HPDE6-E6E7 (cell line): Measurements from ENCODE around the gene KRTAP10-5.
"Not testable (repeated sequence)": the region's sequence is repeated elsewhere in the genome, so short reads cannot be mapped to it uniquely, and the experiment has no call there.

ENCODE experiments used
- DNase-seq: peaks from one replicate; pipeline ENCODE4 v3.0.0; 2011; ENCODE audit warnings: missing footprints; ENCODE audit errors: extremely low spot score

Gene KRTAP10-5

GRCh38 chr21:44571844-44572782 is 8.3 kb downstream of the KRTAP10-5 start:
- DNase-seq = no peak

DNA sequence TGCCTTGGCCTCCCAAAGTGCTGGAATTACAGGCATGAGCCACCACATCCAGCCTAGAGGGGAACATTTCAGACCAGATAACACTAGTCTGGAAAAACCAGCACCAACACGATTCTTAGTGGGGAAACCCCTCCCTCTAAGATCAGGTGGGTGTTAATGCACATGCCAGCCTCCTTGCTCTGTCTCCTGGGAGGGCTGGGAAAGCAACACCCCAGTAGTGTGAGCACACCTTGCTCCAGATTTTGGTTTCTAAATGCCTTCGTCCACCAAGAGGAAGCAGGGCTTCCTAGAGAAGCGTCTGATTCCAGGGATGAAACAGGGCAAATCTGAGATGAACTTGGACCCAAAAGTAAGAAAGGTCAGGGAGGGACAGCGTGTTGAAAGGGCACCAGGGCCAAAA is 9.1 kb downstream of the KRTAP10-5 start:
- DNase-seq = no peak

DNA sequence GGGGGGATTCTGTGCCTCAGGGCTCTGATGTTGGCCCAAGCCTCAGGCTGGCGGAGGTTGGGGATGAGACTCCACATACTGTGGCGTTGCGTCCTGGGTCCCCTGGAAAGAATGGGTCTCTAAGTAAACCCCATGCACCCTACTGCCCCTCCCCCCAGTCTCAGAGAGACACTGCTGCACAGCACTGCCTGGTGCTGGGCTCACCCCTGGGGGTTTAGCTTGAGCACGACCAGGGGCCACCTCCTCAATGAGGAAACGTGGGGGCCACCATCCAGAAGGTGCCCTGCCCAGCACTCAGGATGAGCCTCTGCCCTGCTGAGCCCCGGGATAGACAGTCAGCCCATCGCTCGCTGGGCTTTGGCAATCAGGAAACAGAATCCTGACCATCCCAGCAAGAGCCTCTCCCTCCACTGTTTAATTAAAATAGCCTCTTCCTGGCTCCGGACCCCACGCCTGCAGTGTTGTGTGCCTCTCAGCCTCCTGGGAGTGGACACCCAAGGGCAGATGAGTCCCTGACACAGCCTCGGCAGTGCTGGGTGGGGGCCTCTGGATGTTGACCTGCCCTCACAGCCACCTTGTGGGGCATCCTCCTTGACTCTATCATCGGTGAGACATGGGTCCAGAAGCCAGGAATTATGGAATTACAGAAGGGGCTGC is 10.4 kb downstream of the KRTAP10-5 start:
- no peak for DNase-seq

DNA sequence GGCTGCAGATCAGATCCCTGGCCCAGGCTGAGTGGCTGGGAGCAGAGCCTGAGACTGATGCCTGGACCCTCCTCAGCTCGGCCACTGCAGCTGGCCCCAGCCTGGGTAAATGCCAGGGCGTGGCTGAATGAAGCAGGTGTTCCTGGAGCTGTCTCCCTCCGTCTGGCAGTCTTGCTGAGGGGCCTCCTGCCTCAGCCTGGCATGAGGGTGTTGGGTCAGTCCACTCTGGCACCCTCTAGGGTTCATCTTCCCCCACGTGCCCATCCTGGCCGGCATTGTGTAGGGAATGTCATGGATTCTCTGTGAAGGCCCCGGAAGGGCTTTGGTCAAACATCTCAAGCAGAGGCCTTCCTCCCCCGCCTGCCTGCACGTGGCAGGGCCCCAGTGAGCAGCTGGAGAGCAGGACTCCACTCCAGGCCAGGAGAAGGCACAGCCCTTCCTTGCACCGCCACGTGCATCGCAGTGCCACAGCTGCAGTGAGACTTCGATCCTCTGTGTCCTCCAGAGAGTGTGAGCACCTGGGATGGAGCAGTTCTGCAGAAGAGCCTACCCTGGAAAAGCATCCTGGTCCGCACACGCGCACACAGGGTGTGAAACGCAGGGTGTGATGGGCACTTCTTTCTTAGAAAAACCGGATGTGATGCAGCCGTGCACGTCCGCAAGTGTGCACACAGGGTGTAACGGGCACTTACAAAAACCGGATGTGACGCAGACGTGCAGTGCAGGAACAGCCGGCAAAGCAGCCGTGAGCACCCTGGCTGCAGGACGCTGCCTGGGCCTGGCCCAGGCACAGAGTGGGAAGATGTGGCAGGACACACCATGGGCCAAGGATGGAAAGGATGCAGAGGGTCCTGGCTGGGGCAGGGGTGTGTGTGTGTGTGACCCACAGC is 11.5 kb downstream of the KRTAP10-5 start:
- DNase-seq = no peak

- DNase-seq = no peak
Observed at GRCh38 chr21:44568261-44568660, 12.1 kb downstream of the KRTAP10-5 start.

DNA sequence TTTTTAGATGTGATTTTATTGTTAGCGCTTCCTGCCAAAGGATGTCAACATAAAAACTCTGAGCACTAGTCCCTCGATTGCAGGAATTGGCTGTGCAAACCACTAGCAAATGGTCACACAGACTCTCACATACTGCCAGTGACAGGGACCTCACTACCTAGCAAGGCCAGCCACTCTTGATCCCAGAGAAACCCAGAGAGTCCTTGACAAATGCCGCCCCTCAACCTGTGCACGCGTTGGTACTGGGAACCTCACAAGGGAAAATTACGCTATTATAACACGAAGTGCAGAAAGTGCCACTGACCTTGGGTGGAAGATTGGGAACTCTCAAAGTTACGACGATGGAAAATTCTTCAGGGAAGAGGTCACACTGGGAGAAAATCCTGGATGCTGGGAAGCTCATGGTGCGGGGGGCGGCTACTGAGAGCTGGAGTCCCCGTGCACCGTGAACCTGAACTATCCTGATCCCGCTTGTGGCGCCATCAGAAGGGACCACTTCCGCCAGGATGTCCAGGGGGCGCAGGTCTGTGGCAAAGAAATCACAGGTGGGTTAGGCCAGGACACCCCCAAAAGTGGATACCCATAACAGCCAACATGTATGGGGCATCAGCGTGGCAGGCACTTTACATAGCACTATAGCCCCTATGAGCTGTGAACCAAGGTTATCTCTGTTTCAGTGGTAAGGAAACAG is 12.8 kb downstream of the KRTAP10-5 start:
- DNase-seq = no peak

DNA sequence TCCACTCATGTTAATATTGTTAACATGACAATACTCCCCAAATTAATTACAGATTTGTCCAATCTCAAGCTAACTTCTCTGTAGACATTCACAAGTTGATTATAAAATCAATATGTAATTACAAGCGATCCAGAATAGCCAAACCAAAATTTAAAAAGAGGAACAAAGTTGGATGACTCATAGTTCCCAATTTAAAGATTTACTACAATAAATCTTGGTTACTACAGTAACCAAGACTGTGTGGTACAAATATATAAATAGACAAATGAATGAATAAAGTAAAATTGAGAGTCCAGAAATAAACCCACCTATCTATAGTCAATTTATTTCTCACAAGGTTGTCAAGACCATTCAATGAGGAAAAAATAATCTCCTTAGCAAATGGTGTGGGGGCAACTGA is 14.0 kb downstream of the KRTAP10-5 start:
- no peak for DNase-seq

GRCh38 chr21:44564886-44565598 is 15.4 kb downstream of the KRTAP10-5 start:
- DNase-seq = no peak

DNA sequence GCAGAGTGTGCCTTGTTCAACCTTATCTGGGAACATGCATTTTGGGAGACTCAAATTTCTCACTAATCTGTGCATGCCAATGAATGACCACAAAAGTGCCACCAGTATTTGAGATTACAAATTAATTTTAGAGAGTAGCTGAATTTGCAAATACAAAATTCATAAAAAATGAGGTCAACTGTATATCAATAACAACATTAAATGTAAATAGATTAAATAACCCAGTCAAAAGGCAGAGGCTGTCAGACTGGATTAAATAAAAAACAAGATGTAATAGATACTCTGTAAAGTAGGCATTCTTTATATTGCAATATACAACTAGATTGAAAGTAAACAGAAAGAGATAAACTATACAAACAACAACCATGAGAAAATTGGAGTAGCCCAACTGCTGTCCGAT is 16.3 kb downstream of the KRTAP10-5 start:
- no peak for DNase-seq

GRCh38 chr21:44558695-44559094 is 21.7 kb downstream of the KRTAP10-5 start, which contains the start of gene KRTAP10-3:
TSS of gene KRTAP10-3 (minus strand) at chr21:44558795. CDS start at chr21:44558715, 80 bp downstream.
- DNase-seq = no peak

GRCh38 chr21:44558329-44558675 is 22.1 kb downstream of the KRTAP10-5 start:
- not testable (repeated sequence) for DNase-seq

DNA sequence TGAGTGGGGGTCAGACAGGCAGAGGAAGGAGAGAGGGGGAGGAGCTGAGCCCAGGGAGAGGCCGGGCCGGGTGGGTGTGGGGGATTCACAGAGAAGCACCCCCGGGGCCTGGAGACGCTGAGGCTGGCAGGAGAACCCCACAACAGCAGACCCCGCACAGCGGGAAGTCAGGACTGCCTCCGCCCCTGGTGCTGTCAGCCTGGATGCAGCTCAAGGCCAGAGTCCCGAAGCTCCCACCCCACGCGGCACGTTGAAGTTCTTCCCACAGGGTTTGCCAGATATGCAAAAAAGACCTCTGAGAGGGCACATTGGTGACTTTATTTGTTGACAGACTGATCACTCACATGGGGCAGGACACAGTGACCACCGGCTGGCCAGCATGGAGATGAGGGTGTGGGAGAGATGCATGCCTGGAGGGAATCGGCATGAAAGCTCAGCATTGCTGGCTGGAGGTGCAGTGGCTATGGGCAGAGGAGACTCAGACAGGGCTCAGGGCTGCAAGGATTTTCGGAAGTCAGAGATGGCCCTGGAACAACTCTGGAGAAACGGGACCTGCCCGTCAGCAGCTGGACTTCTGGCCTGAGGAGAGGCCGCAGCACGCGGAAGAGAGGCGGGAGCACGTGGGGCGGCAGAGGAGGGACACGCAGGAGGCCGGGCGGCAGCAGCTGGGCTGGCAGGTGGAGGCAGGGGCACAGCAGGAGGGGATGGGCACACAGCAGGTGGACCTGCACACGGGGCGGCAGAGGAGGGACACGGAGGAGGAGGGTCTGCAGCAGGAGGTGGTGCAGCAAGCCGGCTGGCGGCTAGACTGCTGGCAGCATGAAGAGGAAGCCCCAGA is 22.7 kb downstream of the KRTAP10-5 start:
- no peak for DNase-seq

DNA sequence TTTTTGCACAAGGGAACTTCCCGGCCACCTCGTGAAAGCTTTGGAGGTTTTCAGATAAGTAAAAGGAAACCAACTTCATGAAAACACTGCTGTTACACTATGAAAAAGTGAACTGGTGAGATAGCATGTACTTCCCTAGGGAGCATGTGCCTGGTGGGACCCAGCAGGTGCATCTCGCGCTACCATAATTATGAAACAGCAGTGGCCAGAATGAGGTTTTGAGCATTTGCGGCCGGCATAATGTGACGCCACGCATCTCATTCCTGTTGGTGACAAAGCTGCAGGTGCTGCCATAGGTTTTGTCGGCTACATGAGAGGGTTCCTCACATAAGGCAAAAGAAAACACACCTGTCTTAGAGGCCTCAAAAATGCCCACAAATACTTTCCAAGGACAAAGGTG is 23.5 kb downstream of the KRTAP10-5 start:
- no peak for DNase-seq

DNA sequence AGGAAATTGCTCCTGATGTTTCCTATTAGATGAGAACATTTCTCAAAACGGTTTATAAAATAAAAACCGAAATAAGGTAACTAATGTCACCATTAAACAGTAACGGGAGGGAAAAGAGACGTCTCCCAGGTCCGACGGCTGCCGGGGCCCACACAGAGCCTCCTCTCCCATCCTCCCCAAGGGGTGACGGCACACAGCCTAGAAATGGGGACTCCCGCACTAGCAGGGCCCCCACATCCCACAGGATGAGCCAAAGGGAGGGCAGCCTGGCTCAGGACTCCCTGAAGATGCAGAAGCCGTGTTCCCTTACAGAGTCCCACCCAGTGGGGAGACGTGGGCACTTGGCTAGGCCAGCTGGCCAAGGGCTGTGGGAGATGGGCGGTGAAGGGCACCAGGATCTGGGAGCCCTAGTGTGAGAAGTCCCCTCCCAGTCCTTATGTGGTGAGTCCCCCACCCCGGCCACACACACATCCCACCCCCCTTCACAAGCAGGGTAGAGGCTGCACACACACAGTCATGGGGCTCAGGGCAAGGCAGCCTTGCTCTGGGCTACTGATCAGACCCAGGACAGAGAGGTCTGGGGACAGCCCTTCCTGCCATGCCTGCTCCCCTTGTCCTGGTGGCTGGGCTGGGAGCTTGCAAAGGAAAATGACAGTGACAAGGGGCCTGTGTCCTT is 25.1 kb downstream of the KRTAP10-5 start:
- DNase-seq = no peak

DNA sequence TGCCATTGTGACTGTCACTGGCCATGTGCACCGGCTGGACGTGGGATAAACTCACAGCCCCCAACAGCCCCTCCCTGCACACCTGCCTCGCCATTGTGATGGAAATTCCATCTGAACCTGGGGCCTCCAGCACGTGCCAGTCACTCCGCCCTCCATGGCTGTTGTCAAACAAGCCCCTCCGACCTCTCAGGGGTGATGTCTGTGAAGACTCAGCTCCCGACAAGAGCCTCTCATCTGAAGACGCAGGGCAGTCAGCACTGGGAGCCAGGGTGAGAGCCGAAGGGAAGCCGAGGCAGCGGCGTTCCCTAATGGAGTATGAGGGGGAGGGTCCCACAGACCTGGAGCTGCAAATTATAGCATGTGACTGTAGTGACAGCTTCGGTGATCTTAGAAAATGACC is 27.7 kb downstream of the KRTAP10-5 start:
- DNase-seq = no peak

GRCh38 chr21:44552136-44552535 is 28.3 kb downstream of the KRTAP10-5 start:
- no peak for DNase-seq

GRCh38 chr21:44551340-44551961 is 29.0 kb downstream of the KRTAP10-5 start, which contains the start of gene KRTAP10-2:
TSS of gene KRTAP10-2 (minus strand) at chr21:44551505. CDS start at chr21:44551458, 47 bp downstream.
- no peak for DNase-seq

GRCh38 chr21:44550807-44551206 is 29.6 kb downstream of the KRTAP10-5 start:
- DNase-seq = no peak

DNA sequence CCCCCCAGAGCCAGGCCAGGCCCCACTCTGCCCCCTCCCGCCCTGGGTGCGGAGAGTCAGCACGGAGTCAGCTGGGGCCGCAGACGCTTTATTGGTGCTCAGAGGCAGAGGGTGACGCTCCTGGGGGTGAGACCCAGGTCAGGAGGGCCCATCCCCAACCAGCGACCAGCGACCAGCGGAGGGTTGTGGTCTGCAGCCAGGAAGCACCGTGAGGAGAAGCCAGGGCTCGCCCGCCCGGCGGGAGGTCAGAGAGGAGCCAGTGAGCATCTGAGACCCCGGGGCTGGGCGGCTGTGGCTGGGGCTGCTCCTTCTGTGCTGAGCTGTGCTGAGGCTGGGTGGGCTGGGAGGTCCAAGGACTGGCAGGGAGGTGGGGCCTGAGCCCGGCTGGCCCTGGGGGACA is 30.1 kb downstream of the KRTAP10-5 start:
- not testable (repeated sequence) for DNase-seq
